ENCODE data around the gene UGGT1. TPM values are rescaled to one million over a fixed set of nuclear protein-coding genes. Genes with fewer than 3 reads are reported as not detected.

UGGT1 gene
- total and polyA plus RNA-seq, 9 of the 15 experiments (the other 6 are each of a cell fraction or from before 2014, with no cell fraction given): 5.1 to 56.4 (median 37.9) TPM

DNA sequence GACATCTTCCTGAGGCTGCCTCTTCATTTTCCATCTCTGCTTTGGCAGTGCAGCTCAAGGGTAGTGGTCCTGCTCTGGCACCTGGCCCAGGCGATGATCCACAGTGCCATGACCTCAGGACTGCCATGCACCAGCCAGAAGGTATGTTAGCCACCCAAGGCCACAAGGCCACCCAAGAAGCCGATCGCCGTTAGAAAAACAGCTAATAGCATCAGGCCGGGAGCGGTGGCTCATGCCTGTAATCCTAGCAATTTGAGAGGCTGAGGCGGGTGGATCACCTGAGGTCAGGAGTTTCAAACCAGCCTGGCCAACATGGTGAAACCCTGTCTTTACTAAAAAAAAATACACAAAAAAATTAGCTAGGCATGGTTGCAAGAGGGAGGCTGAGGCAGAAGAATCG lies 28.4 kb upstream of the UGGT1 start:
- Histone ChIP-seq H3K4me3 (no peak overlapping the region), H3K27ac (ENCODE audit: extremely low read depth, low read depth, low read length) (no peak overlapping the region), H3K4me2 (ENCODE audit: insufficient read depth, low read length) (no peak overlapping the region), H4K20me1 (replicated peaks; ENCODE audit: control insufficient read depth, insufficient read depth, low read length) (0 out of 2 replicates have a peak, but pooled peaks cover 4% of the 10 kb centered on the region), H3K4me1 (replicated peaks in 1 of 2; ENCODE audit: control insufficient read depth in 2 of 2, insufficient read depth in 2 of 2, low read length in 2 of 2) (no peaks in the 10 kb centered on the region; a peak in 1 of 5 replicates), H3K9me3 (replicated peaks; ENCODE audit: control insufficient read depth, insufficient read depth, low read depth, low read length) (no peaks in the 10 kb centered on the region), H3K27me3 (ENCODE audit: control insufficient read depth in 2 of 2, insufficient read depth in 2 of 2, low read length in 2 of 2) (no peaks in the 10 kb centered on the region; a peak in 1 of 5 replicates), H3K9me1 (ENCODE audit: control insufficient read depth, insufficient read depth, low read length) (no peaks in the 10 kb centered on the region), H3K79me2 (ENCODE audit: control insufficient read depth, insufficient read depth, low read length) (no peaks in the 10 kb centered on the region), H2AFZ (ENCODE audit: low read depth, low read length) (no peak overlapping the region), H3K36me3 (ENCODE audit: control insufficient read depth, insufficient read depth, low read length) (no peaks in the 10 kb centered on the region), H3K9ac (ENCODE audit: insufficient read depth in 1 of 2, low read depth in 2 of 2, low read length in 2 of 2) (no peak overlapping the region; a peak in 1 of 4 replicates)
- intact Hi-C loops (cut with micrococcal nuclease) (loop anchor here (2.0 to 10.0 kb wide), 3 partner anchors 170 to 692 kb away; no protein-coding TSS in a partner anchor), in situ Hi-C loops (cut with MboI) (loop anchor here (10.0 kb wide), 1 partner anchor 172 kb away; no protein-coding TSS in a partner anchor)
- DNase-seq (ENCODE audit: extremely low read depth in 1 of 4, low spot score in 3 of 4) (no peak), FAIRE-seq (no peak), ATAC-seq (no peak)
- TF ChIP-seq ZBTB7A (IDR thresholded peaks at IDR 0.05; ENCODE audit: borderline replicate concordance, control insufficient read depth, low read depth, low read length) (no peak), PRMT5 (CRISPR knock-in tag; IDR thresholded peaks at IDR 0.05) (no peak)
- 52% methylated on average over 8 of the region's 8 CpGs for WGBS (ENCODE audit: insufficient coverage, low coverage, missing lambda C conversion rate)
- ChIA-PET CTCF (ENCODE audit: low intra/inter-chr PET ratio) (no interaction called here), POLR2A (interaction anchor here (0.7 to 1.7 kb wide), 2 partner anchors 10 to 34 kb away, joined by 4 to 5 read pairs; no protein-coding TSS in a partner anchor)
- BruUV-seq (replicated peaks): no TSS peak

- FAIRE-seq (no peak), ATAC-seq (no peak), DNase-seq (ENCODE audit: extremely low read depth in 1 of 4, low spot score in 3 of 4) (no peak)
- Histone ChIP-seq H4K20me1 (replicated peaks; ENCODE audit: control insufficient read depth, insufficient read depth, low read length) (0 out of 2 replicates have a peak, but pooled peaks cover 4% of the 10 kb centered on the region), H3K27ac (ENCODE audit: extremely low read depth, low read depth, low read length) (no peak overlapping the region), H3K9ac (ENCODE audit: insufficient read depth in 1 of 2, low read depth in 2 of 2, low read length in 2 of 2) (no peak overlapping the region), H2AFZ (ENCODE audit: low read depth, low read length) (no peak overlapping the region), H3K4me3 (no peak overlapping the region), H3K36me3 (ENCODE audit: control insufficient read depth, insufficient read depth, low read length) (no peaks in the 10 kb centered on the region), H3K79me2 (ENCODE audit: control insufficient read depth, insufficient read depth, low read length) (no peaks in the 10 kb centered on the region), H3K4me2 (ENCODE audit: insufficient read depth, low read length) (no peak overlapping the region), H3K4me1 (replicated peaks in 1 of 2; ENCODE audit: control insufficient read depth in 2 of 2, insufficient read depth in 2 of 2, low read length in 2 of 2) (no peaks in the 10 kb centered on the region; a peak in 1 of 5 replicates), H3K27me3 (ENCODE audit: control insufficient read depth in 2 of 2, insufficient read depth in 2 of 2, low read length in 2 of 2) (no peaks in the 10 kb centered on the region; a peak in 1 of 5 replicates), H3K9me3 (replicated peaks; ENCODE audit: control insufficient read depth, insufficient read depth, low read depth, low read length) (no peaks in the 10 kb centered on the region), H3K9me1 (ENCODE audit: control insufficient read depth, insufficient read depth, low read length) (no peaks in the 10 kb centered on the region)
- TF ChIP-seq, protein P1, sequence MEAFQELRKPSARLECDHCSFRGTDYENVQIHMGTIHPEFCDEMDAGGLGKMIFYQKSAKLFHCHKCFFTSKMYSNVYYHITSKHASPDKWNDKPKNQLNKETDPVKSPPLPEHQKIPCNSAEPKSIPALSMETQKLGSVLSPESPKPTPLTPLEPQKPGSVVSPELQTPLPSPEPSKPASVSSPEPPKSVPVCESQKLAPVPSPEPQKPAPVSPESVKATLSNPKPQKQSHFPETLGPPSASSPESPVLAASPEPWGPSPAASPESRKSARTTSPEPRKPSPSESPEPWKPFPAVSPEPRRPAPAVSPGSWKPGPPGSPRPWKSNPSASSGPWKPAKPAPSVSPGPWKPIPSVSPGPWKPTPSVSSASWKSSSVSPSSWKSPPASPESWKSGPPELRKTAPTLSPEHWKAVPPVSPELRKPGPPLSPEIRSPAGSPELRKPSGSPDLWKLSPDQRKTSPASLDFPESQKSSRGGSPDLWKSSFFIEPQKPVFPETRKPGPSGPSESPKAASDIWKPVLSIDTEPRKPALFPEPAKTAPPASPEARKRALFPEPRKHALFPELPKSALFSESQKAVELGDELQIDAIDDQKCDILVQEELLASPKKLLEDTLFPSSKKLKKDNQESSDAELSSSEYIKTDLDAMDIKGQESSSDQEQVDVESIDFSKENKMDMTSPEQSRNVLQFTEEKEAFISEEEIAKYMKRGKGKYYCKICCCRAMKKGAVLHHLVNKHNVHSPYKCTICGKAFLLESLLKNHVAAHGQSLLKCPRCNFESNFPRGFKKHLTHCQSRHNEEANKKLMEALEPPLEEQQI (IDR thresholded peaks at IDR 0.05): no peak
- TF ChIP-seq CEBPB (tag; IDR thresholded peaks at IDR 0.05): peak; percentile 26; the same call in 1 of the 2 replicates
- WGBS (ENCODE audit: insufficient coverage, low coverage, missing lambda C conversion rate): 92% methylated on average over 1 of the region's 1 CpG
- in situ Hi-C loops (cut with MboI) (loop anchor here (10.0 kb wide), 1 partner anchor 170 kb away; no protein-coding TSS in a partner anchor), intact Hi-C loops (cut with micrococcal nuclease) (loop anchor here (10.0 kb wide), 2 partner anchors 240 to 690 kb away; no protein-coding TSS in a partner anchor)
- ChIA-PET CTCF (ENCODE audit: low intra/inter-chr PET ratio) (interaction anchor here (0.6 kb wide), 1 partner anchor 185 kb away, joined by 4 read pairs; no protein-coding TSS in a partner anchor), POLR2A (interaction anchor here (0.7 to 0.8 kb wide), 3 partner anchors 11 to 334 kb away, joined by 3 to 4 read pairs (median 3); no protein-coding TSS in a partner anchor)
- no TSS peak for BruUV-seq (replicated peaks)
These were observed 26.6 kb upstream of the UGGT1 start for GRCh38 chr2:128064353-128064752.
